DOHH2 (cell line): ENCODE measurements around the gene ABHD3.
A peak's percentile ranks its signal among the peaks of the same experiment; 100 is the strongest.

Source experiments
- H3F3A ChIP-seq: fragments of 200-600 bp; sonication (generic), shearing (Covaris generic); 2 replicates; pipeline ENCODE4 v1.6.0; 2016; ENCODE audit warnings: antibody characterized with exemption, mild to moderate bottlenecking; ENCODE audit not compliant: control insufficient read depth, insufficient read depth
- H3K27ac ChIP-seq: fragments of 200-600 bp; sonication (generic); 2 replicates; pipeline ENCODE4 v1.5.1; 2014; ENCODE audit warnings: low read depth, mild to moderate bottlenecking, low read length, moderate library complexity
- H3K27me3 ChIP-seq: fragments of 200-600 bp; sonication (generic); 2 replicates; pipeline ENCODE4 v1.6.1; 2014; ENCODE audit warnings: mild to moderate bottlenecking, low read length, mixed read lengths; ENCODE audit not compliant: control insufficient read depth
- H3K36me3 ChIP-seq: fragments of 200-600 bp; sonication (generic); 2 replicates; pipeline ENCODE4 v1.6.1; 2014; ENCODE audit warnings: mild to moderate bottlenecking, low read length, moderate library complexity, mixed read lengths; ENCODE audit not compliant: control insufficient read depth
- H3K4me1 ChIP-seq: fragments of 200-600 bp; sonication (generic); 2 replicates; pipeline ENCODE4 v1.6.1; 2014; ENCODE audit warnings: mild to moderate bottlenecking, low read length, mixed read lengths; ENCODE audit not compliant: control insufficient read depth
- H3K4me2 ChIP-seq: fragments of 200-600 bp; sonication (generic); 2 replicates; pipeline ENCODE4 v1.6.0; 2014; ENCODE audit warnings: mild to moderate bottlenecking, low read length, moderate library complexity
- H3K4me3 ChIP-seq: fragments of 200-600 bp; sonication (generic); 2 replicates; pipeline ENCODE4 v1.5.1; 2014; ENCODE audit warnings: mild to moderate bottlenecking, low read length, mixed read lengths
- H3K79me2 ChIP-seq: fragments of 200-600 bp; sonication (generic); 2 replicates; pipeline ENCODE4 v1.6.1; 2014; ENCODE audit warnings: mild to moderate bottlenecking, low read length, mixed read lengths; ENCODE audit not compliant: control insufficient read depth
- H3K9me2 ChIP-seq: fragments of 200-600 bp; sonication (generic); replicated peaks from 2 replicates; pipeline ENCODE4 v1.6.1; 2014; ENCODE audit warnings: mild to moderate bottlenecking, low read length, mixed read lengths; ENCODE audit not compliant: control insufficient read depth
- H3K9me3 ChIP-seq: fragments of 200-600 bp; sonication (generic); 2 replicates; pipeline ENCODE4 v1.6.1; 2014; ENCODE audit warnings: antibody characterized with exemption, low read length, mixed read lengths; ENCODE audit not compliant: control insufficient read depth, insufficient read depth
- H4K20me1 ChIP-seq: fragments of 200-600 bp; sonication (generic); 2 replicates; pipeline ENCODE4 v1.6.0; 2014; ENCODE audit warnings: low read depth, mild to moderate bottlenecking, antibody characterized with exemption, low read length, moderate library complexity; ENCODE audit not compliant: control insufficient read depth, insufficient read depth
- EZH2phosphoT487 ChIP-seq: fragments of 200-600 bp; sonication (generic); IDR thresholded peaks from 2 replicates; pipeline ENCODE4 v1.6.1; 2017; ENCODE audit warnings: borderline replicate concordance, mild to moderate bottlenecking, antibody characterized with exemption, low read length, moderate library complexity, mixed read lengths
- TF ChIP-seq, protein P1 (sequence below): fragments of 200-600 bp; sonication (generic); IDR thresholded peaks from one replicate; pipeline ENCODE4 v1.5.1; 2014; ENCODE audit warnings: antibody characterized with exemption, mild to moderate bottlenecking, low read depth, low read length; ENCODE audit not compliant: poor library complexity, severe bottlenecking

Gene ABHD3, protein sequence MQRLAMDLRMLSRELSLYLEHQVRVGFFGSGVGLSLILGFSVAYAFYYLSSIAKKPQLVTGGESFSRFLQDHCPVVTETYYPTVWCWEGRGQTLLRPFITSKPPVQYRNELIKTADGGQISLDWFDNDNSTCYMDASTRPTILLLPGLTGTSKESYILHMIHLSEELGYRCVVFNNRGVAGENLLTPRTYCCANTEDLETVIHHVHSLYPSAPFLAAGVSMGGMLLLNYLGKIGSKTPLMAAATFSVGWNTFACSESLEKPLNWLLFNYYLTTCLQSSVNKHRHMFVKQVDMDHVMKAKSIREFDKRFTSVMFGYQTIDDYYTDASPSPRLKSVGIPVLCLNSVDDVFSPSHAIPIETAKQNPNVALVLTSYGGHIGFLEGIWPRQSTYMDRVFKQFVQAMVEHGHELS

DNA sequence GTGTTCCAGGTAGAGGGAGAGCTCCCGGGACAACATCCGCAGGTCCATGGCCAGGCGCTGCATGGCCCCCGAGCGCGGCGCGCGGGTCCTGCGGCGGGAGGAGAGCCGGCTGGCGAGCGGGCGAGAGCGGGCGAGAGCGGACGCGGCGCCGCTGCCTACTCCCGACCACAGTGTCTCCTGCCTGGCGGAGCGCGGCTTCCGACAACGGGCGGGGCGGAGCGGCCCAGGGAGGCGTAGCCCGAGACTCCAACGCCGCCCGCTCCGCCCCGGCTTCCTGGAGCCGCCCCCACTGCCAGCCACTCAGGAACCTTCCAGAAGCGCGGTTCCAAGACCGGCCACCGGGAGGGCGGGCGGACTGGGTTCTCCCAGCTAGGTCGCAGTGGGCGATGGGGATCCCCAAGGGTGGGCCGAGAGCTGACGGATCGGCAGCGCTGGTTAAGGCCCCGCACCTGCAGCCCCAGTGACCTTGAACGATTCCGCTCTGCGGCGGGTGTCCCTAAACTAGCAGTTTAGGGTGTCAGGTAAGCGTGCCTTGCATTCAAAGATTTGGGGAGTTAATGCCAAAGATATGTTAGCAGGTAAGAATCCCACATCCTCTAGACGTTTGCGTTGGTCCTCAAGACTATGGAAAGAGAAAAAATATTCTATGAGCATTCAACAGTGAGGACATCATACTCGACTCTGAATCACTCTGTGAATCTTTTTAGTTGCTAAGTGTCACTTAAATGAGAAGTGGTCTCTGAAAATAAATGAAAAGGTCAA is at the start of gene ABHD3:
ABHD3 (minus strand) TSS at position 172 of the 762 bp plus-strand sequence; CDS start at position 63, 109 bp downstream.
- peaks cover 41% of the 10 kb centered on the region for H3K4me1 ChIP-seq
- H3K9me3 ChIP-seq = no peaks in the 10 kb centered on the region
- peak within 1 kb of the TSS; percentile 95 for H3K4me3 ChIP-seq
- no peak for TF ChIP-seq EZH2phosphoT487
- TF ChIP-seq, protein P1, sequence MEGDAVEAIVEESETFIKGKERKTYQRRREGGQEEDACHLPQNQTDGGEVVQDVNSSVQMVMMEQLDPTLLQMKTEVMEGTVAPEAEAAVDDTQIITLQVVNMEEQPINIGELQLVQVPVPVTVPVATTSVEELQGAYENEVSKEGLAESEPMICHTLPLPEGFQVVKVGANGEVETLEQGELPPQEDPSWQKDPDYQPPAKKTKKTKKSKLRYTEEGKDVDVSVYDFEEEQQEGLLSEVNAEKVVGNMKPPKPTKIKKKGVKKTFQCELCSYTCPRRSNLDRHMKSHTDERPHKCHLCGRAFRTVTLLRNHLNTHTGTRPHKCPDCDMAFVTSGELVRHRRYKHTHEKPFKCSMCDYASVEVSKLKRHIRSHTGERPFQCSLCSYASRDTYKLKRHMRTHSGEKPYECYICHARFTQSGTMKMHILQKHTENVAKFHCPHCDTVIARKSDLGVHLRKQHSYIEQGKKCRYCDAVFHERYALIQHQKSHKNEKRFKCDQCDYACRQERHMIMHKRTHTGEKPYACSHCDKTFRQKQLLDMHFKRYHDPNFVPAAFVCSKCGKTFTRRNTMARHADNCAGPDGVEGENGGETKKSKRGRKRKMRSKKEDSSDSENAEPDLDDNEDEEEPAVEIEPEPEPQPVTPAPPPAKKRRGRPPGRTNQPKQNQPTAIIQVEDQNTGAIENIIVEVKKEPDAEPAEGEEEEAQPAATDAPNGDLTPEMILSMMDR = peak; percentile 5
- H3K9me2 ChIP-seq = no peaks in the 10 kb centered on the region
- H3K79me2 ChIP-seq = peaks cover 49% of the 10 kb centered on the region
- peaks cover 6% of the 10 kb centered on the region; the same call in 1 of the 2 replicates for H3F3A ChIP-seq
- peak within 1 kb of the TSS; percentile 77 for H3K4me2 ChIP-seq
- H3K36me3 ChIP-seq = peaks cover 34% of the 10 kb centered on the region
- H4K20me1 ChIP-seq = 0 out of 2 replicates have a peak, but pooled peaks cover 4% of the 10 kb centered on the region
- H3K27me3 ChIP-seq = no peaks in the 10 kb centered on the region
- H3K27ac ChIP-seq = peak within 1 kb of the TSS; percentile 73

DNA sequence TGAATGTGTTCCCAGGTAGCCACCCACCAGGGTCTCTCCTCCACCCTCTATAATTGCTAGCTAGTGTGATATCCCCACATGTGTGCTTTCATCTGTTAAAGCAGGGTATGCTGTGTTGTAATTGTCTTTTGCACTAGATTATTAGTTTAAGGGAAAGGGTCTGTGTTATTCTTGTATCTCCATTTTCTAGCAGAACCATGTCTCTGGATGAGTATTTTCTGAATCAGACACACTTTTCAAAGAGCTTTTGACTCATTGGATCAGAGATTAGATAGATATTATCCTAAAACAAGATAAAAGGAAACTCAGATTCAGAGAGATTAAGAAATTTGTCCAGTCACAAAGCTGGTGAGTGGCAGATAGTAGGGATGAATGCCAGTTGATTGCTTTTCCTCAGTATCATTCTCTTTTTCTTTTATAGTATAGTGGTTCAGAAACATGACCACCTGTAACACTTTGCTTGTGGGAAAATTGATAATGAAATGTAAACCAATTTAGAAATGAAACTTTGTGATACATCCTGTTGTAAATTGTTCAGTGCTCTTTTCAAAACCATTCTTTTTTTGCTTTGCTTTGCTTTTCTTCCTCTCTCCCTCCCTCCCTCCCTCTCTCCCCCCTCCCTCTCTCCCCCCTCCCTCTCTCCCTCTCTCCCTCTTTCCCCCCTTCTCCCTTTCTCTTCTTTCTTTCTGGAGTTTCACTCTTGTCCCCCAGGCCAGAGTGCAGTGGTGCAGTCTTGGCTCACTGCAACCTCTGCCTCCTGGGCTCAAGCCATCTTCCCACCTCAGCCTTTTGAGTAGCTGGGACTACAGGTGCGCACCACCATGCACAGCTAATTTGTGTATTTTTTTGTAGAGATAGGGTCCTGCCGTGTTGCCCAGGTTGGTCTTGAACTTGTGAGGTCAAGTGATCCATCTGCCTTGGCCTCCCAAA is 43.5 kb upstream of the ABHD3 start:
- H3K79me2 ChIP-seq = peaks cover 90% of the 10 kb centered on the region
- peaks cover 12% of the 10 kb centered on the region; the same call in 1 of the 2 replicates for H4K20me1 ChIP-seq
- H3K27ac ChIP-seq = no peak overlapping the region

DNA sequence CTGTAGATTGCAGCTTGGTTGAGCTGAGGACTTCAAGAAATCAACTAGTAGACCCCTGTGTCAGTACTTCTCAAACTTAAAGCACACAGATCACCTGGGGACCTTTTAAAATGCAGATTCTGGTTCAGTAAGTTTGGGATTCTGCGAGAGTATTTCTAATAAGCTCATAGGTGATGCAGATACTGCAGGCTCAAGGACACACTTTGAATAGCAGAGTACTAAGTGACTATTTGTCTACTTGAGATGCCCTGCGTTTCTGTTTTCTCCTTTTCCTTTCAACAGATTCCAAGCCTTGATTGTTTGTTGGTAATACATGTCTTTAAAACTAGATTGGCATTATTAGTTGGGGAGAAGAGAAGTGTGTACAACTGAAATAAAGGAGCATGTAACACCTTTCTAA is 42.7 kb upstream of the ABHD3 start:
- H3K79me2 ChIP-seq = peaks cover 94% of the 10 kb centered on the region
- H3K4me1 ChIP-seq = peaks cover 37% of the 10 kb centered on the region
- no peaks in the 10 kb centered on the region for H3K27me3 ChIP-seq
- H3K36me3 ChIP-seq = peaks cover 8% of the 10 kb centered on the region; the same call in 1 of the 2 replicates
- peaks cover 11% of the 10 kb centered on the region for H3F3A ChIP-seq
- H3K4me3 ChIP-seq = no peak overlapping the region
- H3K9me2 ChIP-seq = no peaks in the 10 kb centered on the region
- TF ChIP-seq EZH2phosphoT487 = no peak
- TF ChIP-seq, protein P1 = no peak
- H4K20me1 ChIP-seq = peaks cover 12% of the 10 kb centered on the region; the same call in 1 of the 2 replicates
- peak overlapping the region; percentile 46; the same call in 1 of the 2 replicates for H3K4me2 ChIP-seq
- H3K27ac ChIP-seq = no peak overlapping the region
- no peaks in the 10 kb centered on the region for H3K9me3 ChIP-seq

More for the DNA sequence above, 43.5 kb upstream of the ABHD3 start:
- Histone ChIP-seq H3K4me1 (peaks cover 31% of the 10 kb centered on the region), H3K9me3 (no peaks in the 10 kb centered on the region), H3F3A (peaks cover 11% of the 10 kb centered on the region), H3K4me2 (peak overlapping the region; percentile 46), H3K36me3 (peaks cover 8% of the 10 kb centered on the region; the same call in 1 of the 2 replicates), H3K27me3 (no peaks in the 10 kb centered on the region), H3K9me2 (no peaks in the 10 kb centered on the region), H3K4me3 (no peak overlapping the region)
- TF ChIP-seq, protein P1 = no peak
- TF ChIP-seq EZH2phosphoT487 = no peak
